ENCODE results near the gene KISS1. TPM values are rescaled to one million over a fixed set of nuclear protein-coding genes. Genes with fewer than 3 reads are reported as not detected.
A peak's percentile ranks its signal among the peaks of the same experiment; 100 is the strongest.

Gene KISS1
- total and polyA plus RNA-seq, 8 donors = 0.69 to 5.2 (median 4.0) TPM; not detected in 4

DNA sequence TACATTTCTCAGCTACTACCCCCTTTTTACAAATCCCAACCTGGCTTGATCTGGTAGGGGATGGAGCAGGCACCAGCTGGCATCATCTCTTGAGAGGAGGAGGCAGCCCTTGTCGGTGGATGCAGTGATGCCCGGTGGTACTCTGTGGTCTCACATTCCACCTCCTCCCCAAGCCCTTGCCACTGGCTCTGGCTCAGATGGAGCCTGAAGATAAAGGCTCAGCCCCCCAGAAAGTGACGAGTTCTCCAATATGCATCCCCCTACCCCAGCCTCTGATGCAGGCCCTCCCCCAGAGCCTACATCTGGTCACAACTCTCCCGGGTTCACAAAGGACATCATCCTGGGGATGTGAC is 21.3 kb upstream of the KISS1 start:
- TF ChIP-seq, protein P1, sequence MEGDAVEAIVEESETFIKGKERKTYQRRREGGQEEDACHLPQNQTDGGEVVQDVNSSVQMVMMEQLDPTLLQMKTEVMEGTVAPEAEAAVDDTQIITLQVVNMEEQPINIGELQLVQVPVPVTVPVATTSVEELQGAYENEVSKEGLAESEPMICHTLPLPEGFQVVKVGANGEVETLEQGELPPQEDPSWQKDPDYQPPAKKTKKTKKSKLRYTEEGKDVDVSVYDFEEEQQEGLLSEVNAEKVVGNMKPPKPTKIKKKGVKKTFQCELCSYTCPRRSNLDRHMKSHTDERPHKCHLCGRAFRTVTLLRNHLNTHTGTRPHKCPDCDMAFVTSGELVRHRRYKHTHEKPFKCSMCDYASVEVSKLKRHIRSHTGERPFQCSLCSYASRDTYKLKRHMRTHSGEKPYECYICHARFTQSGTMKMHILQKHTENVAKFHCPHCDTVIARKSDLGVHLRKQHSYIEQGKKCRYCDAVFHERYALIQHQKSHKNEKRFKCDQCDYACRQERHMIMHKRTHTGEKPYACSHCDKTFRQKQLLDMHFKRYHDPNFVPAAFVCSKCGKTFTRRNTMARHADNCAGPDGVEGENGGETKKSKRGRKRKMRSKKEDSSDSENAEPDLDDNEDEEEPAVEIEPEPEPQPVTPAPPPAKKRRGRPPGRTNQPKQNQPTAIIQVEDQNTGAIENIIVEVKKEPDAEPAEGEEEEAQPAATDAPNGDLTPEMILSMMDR (IDR thresholded peaks at IDR 0.05) = no peak
- no peak for FAIRE-seq
- intact Hi-C loops (cut with DNase I) = no loop called here
- Histone ChIP-seq H3K4me3 (no peak overlapping the region), H3K4me1 (no peaks in the 10 kb centered on the region), H3K27me3 (no peaks in the 10 kb centered on the region), H3K36me3 (peaks cover 0 to 9% (median 0%) of the 10 kb centered on the region in 3 donors), H3K27ac (no peak overlapping the region), H3K9me3 (no peaks in the 10 kb centered on the region)
- ATAC-seq = no peak
- no peak for DNase-seq
- 57 to 69% methylated on average over 4 of the region's 4 CpGs for WGBS, 2 donors

DNA sequence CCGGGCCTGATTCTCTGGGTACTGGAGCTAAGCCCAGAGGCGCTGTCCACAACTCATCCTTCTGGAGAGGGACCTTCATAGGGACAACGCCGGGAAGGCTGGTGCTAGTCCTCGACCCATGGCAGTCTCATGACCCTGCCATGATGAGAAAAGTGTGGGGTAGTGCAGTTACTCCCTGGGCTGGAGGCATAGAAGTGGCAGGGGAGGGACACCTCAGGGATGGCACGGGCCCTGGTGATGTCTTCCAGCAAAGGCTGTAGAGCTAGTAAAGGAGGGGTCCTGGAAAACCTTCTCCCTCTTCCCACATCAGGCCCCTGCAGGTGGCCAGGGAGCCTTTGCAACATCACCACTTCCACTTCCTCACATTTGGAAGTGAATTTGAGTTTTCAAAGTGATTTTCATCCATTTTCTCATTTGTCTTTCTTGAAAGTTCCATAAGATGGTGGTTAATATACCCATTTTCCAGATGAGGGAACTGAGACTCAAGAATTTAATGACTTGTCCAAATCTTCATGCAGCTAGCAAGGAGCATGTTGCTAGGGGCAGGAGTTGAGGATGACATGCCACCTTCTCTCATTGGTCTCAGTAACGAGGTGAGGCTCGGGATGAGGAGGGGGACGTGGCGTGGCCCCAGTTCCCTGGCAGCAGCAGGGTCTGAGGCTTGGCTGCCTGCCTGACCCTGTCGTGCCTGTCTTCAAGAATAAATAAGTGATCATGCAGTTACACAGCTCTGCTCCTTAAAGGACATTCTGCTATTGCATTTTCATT is 20.8 kb upstream of the KISS1 start:
- peaks cover 0 to 4% (median 0%) of the 10 kb centered on the region in 3 donors for H3K36me3 ChIP-seq
- ATAC-seq (no peak), FAIRE-seq (no peak), DNase-seq (no peak)
- H3K27me3 ChIP-seq = no peaks in the 10 kb centered on the region
- no peaks in the 10 kb centered on the region for H3K9me3 ChIP-seq
- TF ChIP-seq, protein P1 (IDR thresholded peaks at IDR 0.05) = no peak
- intact Hi-C loops (cut with DNase I) = no loop called here
- H3K27ac ChIP-seq = no peak overlapping the region
- WGBS, 2 donors = 82 to 83% methylated on average over 11 of the region's 11 CpGs
- no peak overlapping the region for H3K4me3 ChIP-seq
- H3K4me1 ChIP-seq = no peaks in the 10 kb centered on the region

DNA sequence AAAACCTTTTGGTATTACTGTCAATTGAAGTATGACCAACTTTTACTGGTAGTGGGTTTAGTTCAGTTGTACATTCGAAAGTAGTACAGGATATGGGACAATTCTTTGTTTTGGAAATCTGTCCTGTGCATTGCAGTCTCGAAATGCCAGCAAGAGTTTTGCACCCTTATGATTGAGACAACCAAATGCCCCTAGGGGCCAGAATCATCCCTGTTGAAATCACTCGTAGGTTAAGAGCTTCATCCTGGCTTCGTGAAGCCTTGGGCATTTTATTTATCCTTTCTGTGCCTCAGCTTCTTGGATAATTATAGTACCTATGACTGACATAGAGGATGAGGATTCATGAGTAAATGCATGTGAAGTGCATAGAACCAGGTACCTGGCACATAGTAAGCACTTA is 19.9 kb upstream of the KISS1 start:
- intact Hi-C loops (cut with DNase I) = no loop called here
- Histone ChIP-seq H3K4me3 (no peak overlapping the region), H3K9me3 (no peaks in the 10 kb centered on the region), H3K27ac (no peak overlapping the region), H3K27me3 (no peaks in the 10 kb centered on the region), H3K36me3 (no peaks in the 10 kb centered on the region), H3K4me1 (no peaks in the 10 kb centered on the region)
- 76 to 82% methylated on average over 4 of the region's 4 CpGs for WGBS, 2 donors
- TF ChIP-seq, protein P1 (IDR thresholded peaks at IDR 0.05) = no peak
- DNase-seq = no peak
- no peak for ATAC-seq
- FAIRE-seq = no peak

DNA sequence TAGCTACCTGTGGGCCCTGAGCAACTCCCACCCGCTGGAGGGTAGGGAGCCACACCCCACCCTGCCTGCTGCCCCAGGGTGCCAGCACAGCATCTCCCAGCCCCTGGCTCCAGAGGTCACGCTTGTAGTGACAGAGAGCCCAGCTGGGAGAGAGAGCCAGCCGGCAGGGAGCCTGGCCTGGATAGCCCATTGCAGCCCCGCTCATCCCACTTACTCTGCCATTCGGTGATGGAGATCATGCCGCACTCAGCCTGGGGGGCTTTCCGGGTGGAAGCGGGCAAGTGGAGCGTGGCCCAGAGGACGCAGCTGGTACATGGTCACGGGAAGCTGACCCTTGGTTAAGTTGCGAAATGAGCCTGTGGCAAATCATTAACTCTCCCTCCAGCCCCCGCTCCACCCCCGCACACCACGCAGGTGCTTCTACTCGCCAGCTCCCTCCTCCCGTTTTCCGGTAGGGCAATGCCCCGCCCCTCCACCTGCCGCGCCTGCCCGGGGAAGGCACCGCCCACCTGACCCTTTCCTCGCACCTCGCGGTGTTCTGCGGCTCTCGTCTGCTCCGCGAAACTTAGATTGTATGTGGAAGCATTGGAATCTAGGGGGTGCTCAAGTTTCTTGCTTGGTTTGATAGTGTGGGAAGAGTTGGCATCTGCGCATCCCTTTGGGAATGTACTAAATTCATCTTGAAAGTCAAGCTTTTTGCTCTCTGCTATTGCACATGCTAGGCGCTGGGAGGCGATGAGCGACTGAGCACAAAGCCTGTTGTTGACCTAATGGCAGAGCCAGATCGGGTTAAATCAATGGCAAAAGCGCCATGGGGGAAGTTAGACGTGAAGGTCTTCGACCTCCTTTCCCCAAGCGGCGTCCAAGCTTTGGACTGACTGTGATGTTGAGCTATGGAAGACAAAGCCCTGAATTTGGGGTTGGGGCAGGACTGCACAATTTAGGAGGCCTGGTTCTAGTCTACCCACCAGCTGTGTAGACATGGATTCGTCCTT is 17.7 kb upstream of the KISS1 start, which contains the start of gene GOLT1A:
Gene GOLT1A (minus strand): TSS at position 321 of the 995 bp plus-strand sequence. CDS start 82 bp downstream, at position 239.
- ATAC-seq (peak; percentile 98 to 99 (median 98)), FAIRE-seq (no peak), DNase-seq (peak; percentile 91 to 97 (median 95))
- Histone ChIP-seq H3K9me3 (no peaks in the 10 kb centered on the region), H3K27me3 (no peaks in the 10 kb centered on the region), H3K36me3 (no peaks in the 10 kb centered on the region), H3K27ac (peak within 1 kb of the TSS in 3 of 4 donors; percentile 24 to 72 (median 71)), H3K4me1 (no peaks in the 10 kb centered on the region), H3K4me3 (peak within 1 kb of the TSS; percentile 21 to 56 (median 36))
- intact Hi-C loops (cut with DNase I) = no loop called here
- TF ChIP-seq, protein P1 (IDR thresholded peaks at IDR 0.05) = peak in 3 of 4 donors; percentile 22 to 50 (median 28)
- 12 to 14% methylated on average over 35 to 41 of the region's 41 CpGs for whole genome bisulfite sequencing, 2 donors

Data from pancreas (tissue), 10 donors.